GM21423 (cell line): Measurements from ENCODE around the gene KIF11.

Experiments used
- ATAC-seq: cut with Tn5 transposase; IDR thresholded peaks from one replicate; pipeline ENCODE4 v1.9.1; 2021; ENCODE audit warnings: mild to moderate bottlenecking, moderate library complexity; ENCODE audit not compliant: unreplicated experiment

KIF11 gene

GRCh38 chr10:92699518-92700381, 106.8 kb downstream of the KIF11 start:
- no peak for ATAC-seq

- no peak for ATAC-seq
Measured at GRCh38 chr10:92702301-92702916, 109.5 kb downstream of the KIF11 start.
